Stimulated activated CD8-positive, alpha-beta memory T cell treated with anti-CD3 and anti-CD28 coated beads, Interleukin-7, amount 100 ng/mL, for 48 hours (primary cell): ENCODE measurements around the gene SLC27A5.
"Not testable (repeated sequence)": the region's sequence is repeated elsewhere in the genome, so short reads cannot be mapped to it uniquely, and the experiment has no call there.

Source experiments
- DNase-seq, 2 donors: peaks; one replicate each; pipeline ENCODE4 v3.0.0-alpha.2; 2020; ENCODE audit warnings: low read depth in 1 of 2; ENCODE audit errors: extremely low read depth in 1 of 2

Gene SLC27A5

DNA sequence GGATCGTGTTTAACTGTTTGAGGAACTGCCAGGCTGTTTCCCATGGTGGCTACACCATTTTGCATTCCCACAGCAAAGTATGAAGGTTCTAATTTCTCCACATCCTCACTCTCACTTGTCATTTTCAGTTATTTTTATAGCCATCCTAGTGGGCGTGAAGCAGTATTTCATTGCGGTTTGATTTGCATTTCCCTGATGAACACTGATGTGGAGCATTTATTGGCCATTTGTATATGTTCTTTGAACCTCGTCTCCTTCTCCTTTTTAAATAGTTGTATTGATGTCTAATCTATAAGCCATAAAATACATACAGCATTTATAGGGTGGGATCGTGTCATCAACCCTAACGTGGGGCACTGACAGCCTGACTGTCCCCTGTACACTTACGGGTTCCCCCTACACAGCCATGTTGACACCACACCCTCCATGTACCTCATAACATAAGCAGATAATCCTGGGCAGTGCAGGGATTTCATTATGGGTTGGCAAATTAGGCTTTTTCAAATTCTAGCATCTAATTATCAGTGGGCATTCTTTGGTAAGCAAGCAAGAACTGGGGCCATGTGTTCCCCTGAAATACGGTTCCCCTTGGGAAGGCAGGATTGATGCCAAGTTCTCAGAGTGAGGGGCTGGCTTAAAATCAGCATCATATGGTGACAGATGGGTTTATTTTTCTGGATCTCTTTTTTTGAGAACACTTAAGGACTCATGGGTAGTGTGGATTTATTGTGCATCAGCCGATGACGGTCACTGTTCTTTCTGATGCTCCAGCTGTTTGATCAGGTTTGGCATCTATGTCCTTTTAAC is 19.4 kb upstream of the SLC27A5 start:
- DNase-seq: no peak

DNA sequence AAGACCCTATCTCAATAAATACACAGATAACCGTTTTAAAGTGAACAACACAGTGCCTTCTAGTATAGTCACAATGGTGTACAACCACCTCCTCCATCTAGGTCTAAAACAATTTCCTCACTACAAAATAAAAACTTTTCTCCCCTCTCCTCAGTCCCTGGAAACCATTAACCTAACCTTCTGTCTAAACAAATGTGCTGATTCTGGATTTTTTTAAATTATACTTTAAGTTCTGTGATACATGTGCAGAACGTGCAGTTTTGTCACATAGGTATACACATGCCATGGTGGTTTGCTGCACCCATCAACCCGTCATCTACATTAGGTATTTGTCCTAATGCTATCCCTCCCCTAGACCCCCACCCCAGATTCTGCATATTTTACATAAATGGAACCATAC is 17.6 kb upstream of the SLC27A5 start:
- no peak for DNase-seq

DNA sequence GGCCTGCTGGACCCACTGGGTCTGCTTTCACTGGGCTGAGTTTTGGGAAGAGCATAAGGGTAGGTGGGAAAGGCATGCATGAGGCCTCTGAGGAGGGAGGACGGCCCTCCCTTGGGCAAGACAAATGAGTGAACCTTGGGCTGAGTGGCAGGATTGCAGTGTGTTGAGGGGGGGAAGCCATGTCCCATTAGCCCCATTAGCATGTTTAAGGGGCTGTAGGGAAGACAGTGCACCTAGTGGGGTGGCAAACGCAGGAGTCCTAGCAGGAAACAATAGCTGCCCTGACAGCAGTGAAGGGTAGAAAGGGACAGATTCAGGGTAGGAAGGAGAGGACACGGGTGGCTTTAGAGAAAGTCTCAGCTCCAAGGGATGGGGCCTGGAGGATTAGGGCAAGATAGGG is 10.9 kb upstream of the SLC27A5 start:
- DNase-seq: no peak

DNA sequence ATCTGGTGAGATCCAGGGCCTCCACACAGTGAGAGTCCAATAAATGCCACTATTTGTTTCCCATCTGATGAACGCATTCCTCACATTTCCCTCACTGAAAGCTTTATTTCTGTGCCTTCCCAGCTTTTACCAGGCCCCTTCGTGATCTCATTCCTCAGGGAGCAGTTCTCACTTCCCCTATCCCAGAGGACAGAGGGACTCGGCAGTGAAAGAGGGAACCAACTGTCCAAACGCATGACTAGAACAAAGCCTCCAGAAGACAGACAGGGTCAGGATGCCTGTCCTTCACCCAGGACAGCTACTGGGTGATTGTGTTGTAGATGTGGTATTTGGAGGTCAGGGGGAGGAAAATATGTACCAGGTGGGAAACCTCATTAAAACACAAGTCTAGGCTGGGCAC is 9.9 kb upstream of the SLC27A5 start:
- no peak for DNase-seq

DNA sequence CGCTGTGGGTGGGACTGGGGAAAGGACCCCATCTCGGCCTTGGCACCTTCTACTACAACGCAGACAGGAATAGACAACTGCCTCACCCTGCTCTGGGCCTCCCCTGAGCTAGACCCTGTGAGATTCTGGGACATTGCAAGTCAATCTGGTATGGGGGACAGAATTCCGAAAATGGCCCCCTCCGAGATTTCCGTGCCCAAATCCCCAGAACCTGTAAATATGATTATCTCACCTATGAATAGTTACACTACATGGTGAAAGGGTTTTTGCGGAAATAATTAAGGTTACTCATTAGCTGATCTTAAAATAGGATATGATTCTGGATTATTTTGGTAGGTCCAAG is 8.4 kb upstream of the SLC27A5 start:
- DNase-seq: no peak

DNA sequence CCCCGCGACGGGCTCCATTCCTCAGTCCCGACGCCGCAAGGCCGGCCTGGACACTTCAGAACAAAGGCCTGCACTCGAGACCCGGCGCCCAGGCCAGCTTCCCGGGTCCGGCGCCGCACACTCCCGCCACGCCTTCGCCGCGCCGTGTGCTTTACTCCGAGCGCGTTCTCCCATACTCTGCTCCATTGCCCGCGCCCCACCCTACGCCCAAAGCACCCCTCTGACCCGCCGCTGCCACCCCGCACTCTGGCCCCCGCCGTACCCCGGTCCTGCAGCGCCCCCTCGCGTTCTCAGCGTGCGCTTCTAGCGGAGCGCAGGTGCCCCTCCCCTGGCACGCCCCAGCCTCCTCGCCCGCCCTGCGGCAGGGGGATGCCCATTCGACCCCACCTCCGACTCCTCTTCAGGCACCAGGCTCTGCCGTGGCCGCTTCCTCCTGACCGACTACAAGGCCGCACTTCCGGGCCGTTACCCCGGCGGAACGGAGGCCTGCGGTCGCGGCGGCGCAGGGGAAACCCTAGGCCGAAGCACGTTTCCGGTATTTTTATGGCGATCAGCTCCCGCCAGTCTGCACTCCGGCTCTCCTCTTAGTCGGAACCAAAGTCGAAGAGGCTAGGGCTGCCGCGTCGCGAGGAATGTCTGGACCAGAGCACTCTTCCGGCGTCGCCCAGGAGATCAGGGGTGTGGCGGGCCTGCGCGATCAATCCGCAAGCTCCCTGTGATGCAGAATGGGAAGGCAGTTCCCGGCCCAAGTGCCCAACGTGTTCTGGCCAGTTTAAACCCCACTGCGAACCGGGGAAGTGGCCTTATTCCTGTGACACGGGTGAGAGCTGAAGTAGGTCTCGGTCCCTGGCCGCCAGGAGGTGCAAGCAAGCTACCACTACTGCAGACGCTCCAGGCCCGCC is 7.8 kb upstream of the SLC27A5 start, which contains the start of gene ZBTB45:
ZBTB45 (minus strand) TSS at position 456 of the 902 bp plus-strand sequence. CDS start 2,137 bp downstream, outside the sequence.
- DNase-seq: peak; percentile 87 to 89

DNA sequence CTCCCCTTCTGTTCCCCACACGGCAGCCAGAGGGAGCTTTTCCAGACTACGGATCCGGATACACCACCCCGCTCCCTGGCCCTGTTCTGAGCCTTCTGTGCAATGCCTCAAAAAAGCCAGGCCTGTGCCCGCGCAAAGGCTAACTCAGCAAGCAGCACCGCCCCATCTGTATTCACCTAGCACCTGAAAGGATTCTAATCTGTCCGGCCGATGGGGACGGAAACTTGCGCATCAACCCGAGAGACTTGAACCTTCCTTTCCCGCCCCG is 7.2 kb upstream of the SLC27A5 start:
- no peak for DNase-seq

DNA sequence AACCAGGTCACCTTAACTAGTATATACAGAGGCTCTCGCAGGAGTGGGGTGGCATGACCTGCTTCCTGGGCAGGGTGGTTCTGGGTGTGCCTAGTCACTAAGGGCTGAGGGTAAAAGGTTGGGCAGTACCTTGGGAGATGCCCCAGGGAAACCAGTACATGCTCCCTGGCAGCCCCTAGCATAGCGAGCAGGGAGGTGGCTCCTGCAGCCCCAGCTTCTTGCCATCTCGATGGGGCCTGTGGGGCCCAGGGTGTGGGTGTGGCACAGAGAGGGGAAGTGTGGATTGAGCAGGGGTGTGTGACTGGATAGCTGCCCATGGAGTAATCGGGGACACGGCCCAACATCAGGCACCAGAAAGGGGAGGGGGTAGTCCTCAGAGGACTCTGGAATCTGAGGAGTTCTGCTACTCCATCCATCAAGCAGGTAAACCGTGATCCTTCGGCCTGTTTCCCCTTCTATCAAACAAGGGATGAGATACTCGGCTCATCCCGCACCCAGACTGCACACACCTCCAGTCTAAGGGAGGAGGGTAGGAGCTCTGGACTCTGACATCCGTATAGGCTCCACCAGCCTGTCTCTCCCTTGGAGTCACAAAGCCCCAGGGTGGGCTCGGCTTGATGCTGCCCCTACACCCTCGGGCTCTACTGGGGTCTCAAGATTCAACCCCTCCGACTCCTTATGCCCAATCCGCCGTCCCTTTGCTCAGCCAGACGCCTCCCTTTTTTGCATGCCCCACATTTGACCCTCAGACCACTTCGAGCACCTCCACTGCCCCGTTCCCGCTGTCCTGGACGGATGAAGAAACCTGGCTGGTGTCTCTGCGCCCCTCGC is 6.7 kb upstream of the SLC27A5 start:
- no peak for DNase-seq

DNA sequence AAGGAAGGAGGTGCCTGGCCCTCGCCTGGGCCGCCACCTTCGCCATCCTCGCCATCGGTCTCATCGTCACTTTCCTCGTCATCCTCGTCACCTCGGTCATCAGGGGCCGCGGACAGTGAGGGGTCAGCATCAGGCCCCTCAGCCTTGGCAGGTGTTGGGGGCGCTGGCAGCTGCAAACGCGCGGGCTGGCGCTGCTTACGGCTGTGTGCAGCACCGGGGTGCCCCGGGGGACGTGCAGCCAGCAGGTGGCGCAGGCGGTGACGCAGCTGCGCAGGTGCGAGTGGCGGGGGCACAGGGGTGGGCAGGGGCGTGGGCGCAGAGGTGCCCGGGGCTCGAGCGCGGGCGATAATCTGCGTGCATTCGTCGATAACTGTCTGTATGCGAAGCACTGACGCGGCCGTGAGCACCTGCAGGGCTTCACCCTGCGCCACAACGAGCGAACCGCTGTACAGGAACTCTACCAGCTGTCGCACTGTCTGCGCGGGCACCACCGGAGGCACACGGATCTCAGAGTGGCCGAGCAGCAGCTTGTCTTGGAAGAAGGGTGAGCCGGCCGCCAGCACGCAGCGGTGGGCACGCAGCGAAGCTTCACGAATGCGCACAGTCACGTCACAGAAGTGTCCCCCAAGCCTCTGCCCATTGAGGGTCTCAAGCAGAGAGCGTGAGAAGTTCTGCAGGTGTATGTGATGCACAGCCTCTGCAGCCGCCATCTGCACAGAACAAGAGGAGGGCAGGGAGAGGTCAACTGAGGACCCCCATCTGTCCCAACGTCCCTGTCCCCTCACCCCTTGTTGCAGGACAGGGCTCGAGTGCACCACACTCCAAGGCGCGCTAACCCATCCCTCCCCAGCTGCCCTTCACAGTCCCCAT is 5.4 kb upstream of the SLC27A5 start:
- no peak for DNase-seq

DNA sequence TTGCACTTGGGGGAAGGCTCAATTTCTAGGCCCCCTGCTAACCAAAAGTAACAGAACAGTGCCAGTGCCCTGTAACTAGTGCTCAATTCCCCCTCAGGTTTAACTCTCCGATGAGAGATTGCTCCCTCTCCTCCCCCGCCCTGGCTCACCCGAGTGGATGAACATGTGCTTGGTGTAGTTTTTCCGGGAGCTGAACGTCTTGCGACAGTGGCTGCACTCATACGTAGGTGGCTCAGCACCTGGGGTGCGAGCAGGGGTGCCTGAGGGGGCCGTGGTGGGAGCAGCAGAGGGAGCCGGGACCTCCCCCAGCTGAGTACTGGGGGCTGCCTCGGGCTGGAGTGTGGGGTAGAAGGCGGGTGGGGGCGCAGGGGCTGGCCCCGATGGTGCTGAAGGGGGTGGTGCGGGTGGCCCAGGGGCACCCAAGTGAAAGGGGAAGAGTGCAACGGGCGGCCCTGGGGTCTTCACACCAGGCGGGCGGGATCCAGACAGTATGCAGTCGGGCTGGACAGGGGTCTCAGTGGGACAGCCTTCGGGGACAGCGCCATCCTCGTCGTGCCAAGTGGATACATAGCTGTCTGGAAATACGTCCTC is 4.5 kb upstream of the SLC27A5 start:
- no peak for DNase-seq

DNA sequence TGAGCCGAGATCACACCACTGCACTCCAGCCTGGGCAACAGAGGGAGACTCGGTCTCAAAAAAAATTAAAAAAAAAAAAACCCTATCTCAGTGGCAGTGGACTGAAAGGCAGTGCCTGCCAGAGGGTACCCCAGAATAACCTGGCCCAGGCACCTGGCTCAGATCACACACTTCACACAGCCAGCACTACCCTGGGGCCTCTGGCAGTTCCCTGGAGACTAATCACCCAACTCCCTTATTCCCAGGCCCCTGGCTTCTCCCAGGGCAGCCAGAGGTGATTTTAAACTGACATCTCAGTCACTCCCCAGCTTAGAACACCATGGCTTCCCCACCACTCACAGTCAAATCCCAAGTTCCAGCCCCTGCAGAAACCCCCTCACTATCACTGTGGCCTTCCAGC is 3.5 kb upstream of the SLC27A5 start:
- no peak for DNase-seq

DNA sequence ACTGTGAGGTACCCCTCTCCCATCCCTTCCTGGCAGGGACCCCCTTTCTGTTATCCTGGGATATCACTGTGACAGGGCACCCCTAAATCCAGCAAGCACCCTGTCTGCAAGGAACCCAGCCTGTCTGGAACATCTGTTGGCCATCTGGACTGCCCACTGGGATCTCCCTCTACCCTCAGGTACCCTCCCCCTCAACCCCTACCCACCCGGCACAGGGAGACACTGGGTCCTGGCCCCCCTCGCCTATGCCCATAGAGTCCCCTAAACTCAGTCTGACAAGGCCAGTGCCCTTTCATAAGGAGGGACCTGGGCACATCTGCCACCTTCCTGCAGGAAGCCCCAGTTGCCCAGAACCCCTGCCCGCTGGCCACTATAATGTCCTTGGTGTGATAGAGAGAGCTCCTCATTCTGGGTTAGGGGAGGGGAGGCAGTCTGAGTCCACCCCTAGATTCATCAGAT is 2.8 kb upstream of the SLC27A5 start:
- no peak for DNase-seq

DNA sequence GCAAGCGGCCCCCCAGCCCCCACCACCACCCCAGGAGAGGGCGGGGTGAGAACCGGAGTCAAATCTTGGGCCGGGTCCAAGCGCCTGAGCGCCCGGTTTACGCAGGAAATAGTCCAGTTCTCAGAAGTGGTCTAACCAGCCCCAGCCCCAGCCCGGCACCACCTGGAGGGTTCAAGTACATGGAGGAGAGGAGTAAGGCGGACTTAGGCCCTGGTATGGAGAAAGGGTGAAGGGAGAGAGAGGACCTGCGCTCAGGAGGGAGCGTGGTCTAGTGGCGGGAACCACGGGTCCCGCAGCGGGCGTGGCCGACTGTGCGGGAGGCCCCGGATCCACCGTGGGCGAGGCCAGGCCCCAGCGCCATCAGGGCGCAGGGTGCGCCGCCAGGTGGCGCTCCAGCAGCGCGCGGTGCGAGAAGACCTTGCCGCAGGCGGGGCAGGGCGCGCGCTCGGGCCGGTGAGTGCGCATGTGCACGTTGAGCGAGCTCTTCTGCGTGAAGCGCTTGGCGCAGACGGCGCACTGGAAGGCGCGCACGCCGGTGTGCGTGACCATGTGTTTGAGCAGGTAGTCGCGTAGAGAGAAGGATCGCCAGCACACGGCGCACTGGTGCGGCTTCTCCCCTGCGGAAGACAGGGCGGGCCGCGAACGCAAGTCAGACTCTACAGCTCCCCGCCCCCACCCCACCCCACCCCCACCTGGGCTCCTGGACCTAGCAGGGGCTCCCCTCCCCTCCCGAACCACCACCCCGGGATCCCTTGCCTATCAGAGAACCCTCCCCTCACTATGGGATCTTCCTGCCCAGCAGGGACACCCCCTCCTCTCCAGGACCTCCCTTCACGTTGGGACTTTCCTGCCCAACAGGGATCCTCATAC is 2.1 kb upstream of the SLC27A5 start:
- DNase-seq: peak; percentile 91 to 95

DNA sequence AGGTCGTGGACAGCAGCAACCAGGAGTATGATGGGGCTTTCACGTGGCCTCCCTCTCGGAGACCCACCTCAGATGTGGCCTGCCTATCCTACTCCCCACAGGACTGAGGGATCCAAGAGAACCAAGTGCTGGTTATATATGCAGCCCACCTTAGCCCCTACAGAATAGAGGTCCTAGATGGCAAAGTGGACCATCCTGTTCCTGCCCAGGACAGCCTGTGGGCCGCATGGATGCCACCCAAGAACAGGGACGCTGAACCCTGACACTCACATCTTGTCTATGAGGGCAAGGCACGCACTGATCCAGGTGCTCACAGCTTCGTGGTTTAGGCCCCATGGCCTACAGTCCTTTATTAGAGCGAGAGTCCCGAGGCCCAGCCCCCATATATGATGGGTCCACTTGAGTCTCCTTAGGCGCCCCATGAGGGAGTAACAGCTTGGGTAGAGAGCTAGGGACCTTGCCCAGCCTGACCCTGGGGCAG is 1.5 kb upstream of the SLC27A5 start:
- DNase-seq: no peak

DNA sequence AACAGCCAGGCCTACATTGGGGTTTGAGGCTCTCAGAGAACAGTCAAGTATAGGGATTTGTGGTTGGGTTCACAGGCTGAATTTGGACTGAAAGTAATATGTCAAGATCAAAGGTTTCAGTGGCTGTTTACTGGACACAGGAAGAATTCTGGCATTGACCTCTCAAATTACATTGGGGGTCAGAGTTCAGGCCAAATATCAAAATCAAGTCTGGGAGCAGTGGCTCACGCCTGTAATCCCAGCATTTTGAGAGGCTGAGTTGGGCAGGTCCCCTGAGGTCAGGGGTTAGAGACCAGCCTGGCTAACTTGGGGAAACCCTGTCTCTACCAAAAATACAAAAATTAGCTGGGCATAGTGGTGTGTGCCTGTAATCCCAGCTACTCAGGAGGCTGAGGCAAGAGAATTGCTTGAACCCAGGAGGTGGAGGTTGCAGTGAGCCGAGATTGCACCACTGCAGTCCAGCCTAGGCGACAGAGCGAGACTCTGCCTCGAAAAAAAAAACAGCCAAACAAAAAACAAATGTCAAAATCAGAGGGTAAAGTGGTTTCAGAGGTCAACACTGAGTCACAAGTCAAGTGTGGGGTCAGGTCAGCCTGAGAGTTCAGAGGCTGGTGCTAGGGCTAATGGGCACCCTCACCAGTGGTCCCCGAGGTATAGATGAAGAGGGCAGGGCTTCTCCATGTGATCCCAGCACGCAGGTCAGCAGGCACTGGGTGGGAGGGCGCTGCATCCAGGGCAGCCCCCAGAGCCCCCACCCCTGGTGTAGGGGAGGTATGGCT is 1.5 kb downstream of the SLC27A5 start:
- DNase-seq: no peak

DNA sequence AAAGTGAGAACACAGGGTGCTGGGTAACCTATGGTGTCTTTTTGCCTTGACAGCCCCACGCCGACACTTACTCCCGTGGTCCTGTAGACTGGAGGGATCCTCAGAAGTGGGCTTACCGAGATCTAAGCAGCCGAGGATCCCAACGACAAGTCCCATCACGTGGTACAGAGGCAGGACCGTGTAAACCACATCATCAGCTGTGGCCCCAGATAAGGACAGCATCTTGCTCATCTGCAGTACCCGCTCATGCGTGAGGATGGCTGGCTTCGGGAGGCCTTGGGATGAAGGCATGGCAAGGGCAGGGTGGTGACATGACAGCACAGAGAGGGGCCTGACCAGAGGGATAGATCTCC is 2.1 kb downstream of the SLC27A5 start:
- no peak for DNase-seq

DNA sequence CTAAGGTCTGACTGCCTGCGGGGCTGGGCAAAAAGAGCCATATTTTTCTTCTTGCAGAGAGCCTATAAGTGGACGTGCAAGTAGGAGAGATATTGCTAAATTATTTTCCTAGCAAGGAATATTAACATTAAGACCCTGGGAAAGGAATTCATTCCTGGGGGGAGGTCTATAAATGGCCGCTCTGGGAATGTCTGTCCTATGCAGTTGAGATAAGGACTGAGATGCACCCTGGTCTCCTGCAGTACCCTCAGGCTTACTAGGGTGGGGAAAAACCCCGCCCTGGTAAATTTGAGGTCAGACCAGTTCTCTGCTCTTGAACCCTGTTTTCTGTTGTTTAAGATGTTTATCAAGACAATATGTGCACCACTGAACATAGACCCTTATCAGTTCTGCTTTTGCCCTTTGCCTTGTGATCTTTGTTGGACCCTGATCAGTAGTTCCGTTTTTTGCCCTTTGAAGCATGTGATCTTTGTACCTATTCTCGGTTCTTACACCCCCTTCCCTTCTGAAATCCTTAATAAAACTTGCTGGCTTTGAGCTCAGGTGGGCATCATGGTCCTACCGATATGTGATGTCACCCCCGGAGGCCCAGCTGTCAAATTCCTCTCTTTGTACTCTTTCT is 4.1 kb downstream of the SLC27A5 start:
- DNase-seq: not testable (repeated sequence)

DNA sequence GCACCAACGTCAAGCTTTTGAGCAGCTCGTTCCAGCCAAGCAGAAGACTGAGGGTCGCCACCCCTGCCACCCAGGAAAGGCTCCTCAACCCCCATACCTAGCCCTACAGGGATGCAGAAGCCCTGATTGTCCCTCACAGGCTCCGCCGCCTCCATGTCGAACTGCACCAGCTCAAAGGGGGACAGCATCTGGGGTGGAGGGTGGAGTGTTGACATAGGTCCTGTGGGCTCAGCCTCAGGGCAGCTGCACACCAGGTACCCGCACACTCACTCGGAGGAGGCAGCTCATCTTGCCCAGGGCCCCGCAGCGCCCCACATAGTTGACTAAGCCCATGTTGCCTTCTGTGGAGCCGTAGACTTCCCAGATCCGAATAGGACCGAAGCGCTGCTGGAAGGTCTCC is 11.6 kb downstream of the SLC27A5 start:
- no peak for DNase-seq
